H9 (cell line): ENCODE data around the gene KLC1. TPM values are rescaled to one million over a fixed set of nuclear protein-coding genes. Genes with fewer than 3 reads are reported as not detected.

ENCODE experiments used
- DNase-seq: peaks from one replicate; pipeline ENCODE4 v3.0.0-alpha.2; 2017
- H2AFZ ChIP-seq: one replicate; pipeline ENCODE4 v1.6.1; 2013; ENCODE audit warnings: mild to moderate bottlenecking, low read length, control low read depth, moderate library complexity
- H2AK5ac ChIP-seq: 2 replicates; pipeline ENCODE4 v1.6.1; 2013; ENCODE audit warnings: low read length, control low read depth, mixed read lengths; ENCODE audit not compliant: insufficient read length
- H2BK120ac ChIP-seq: one replicate; pipeline ENCODE4 v1.6.1; 2013; ENCODE audit warnings: low read depth, mild to moderate bottlenecking, low read length, control low read depth, inconsistent platforms; ENCODE audit not compliant: poor library complexity, severe bottlenecking
- H2BK12ac ChIP-seq: 2 replicates; pipeline ENCODE4 v1.6.1; 2013; ENCODE audit warnings: low read length, control low read depth, mixed read lengths, low read depth; ENCODE audit not compliant: insufficient read length
- H2BK15ac ChIP-seq: 2 replicates; pipeline ENCODE4 v1.6.1; 2013; ENCODE audit warnings: low read depth, low read length, control low read depth
- H2BK20ac ChIP-seq: one replicate; pipeline ENCODE4 v1.6.1; 2013; ENCODE audit warnings: low read depth, mild to moderate bottlenecking, low read length, control low read depth, inconsistent platforms; ENCODE audit not compliant: poor library complexity, severe bottlenecking
- H2BK5ac ChIP-seq: 2 replicates; pipeline ENCODE4 v1.6.1; 2013; ENCODE audit warnings: low read length, control low read depth, mixed read lengths; ENCODE audit not compliant: insufficient read length
- H3K14ac ChIP-seq: 2 replicates; pipeline ENCODE4 v1.6.1; 2013; ENCODE audit warnings: low read length, control low read depth; ENCODE audit not compliant: insufficient read depth
- H3K18ac ChIP-seq: 2 replicates; pipeline ENCODE4 v1.6.1; 2013; ENCODE audit warnings: low read depth, mild to moderate bottlenecking, mixed read lengths, low read length, control low read depth; ENCODE audit not compliant: insufficient read length
- H3K23ac ChIP-seq: 2 replicates; pipeline ENCODE4 v1.6.1; 2013; ENCODE audit warnings: low read length, control low read depth, mixed read lengths, low read depth; ENCODE audit not compliant: insufficient read length
- H3K23me2 ChIP-seq: 2 replicates; pipeline ENCODE4 v1.6.1; 2013; ENCODE audit warnings: low read depth, mild to moderate bottlenecking, mixed read lengths, low read length, control low read depth; ENCODE audit not compliant: insufficient read length, poor library complexity, severe bottlenecking
- H3K27ac ChIP-seq: 2 replicates; pipeline ENCODE4 v1.5.1; 2013; ENCODE audit warnings: low read length, control low read depth, mixed read lengths, low read depth; ENCODE audit not compliant: insufficient read length
- H3K27me3 ChIP-seq: 2 replicates; pipeline ENCODE4 v1.6.1; 2013; ENCODE audit warnings: low read length, control low read depth, inconsistent platforms; ENCODE audit not compliant: insufficient read depth
- H3K4ac ChIP-seq: 2 replicates; pipeline ENCODE4 v1.6.1; 2013; ENCODE audit warnings: low read depth, mild to moderate bottlenecking, control low read depth, inconsistent platforms, low read length, moderate library complexity
- H3K4me1 ChIP-seq: 2 replicates; pipeline ENCODE4 v1.6.1; 2013; ENCODE audit warnings: low read length, control low read depth, inconsistent platforms; ENCODE audit not compliant: insufficient read depth
- H3K4me2 ChIP-seq: 2 replicates; pipeline ENCODE4 v1.6.1; 2013; ENCODE audit warnings: low read length, control low read depth, mixed read lengths; ENCODE audit not compliant: insufficient read length, insufficient read depth
- H3K56ac ChIP-seq: 2 replicates; pipeline ENCODE4 v1.6.1; 2013; ENCODE audit warnings: low read depth, mild to moderate bottlenecking, mixed read lengths, low read length, control low read depth; ENCODE audit not compliant: insufficient read length
- H3K79me1 ChIP-seq: 2 replicates; pipeline ENCODE4 v1.6.1; 2013; ENCODE audit warnings: low read depth, mild to moderate bottlenecking, moderate library complexity, low read length, control low read depth, inconsistent platforms; ENCODE audit not compliant: insufficient read depth, poor library complexity, severe bottlenecking
- H3K79me2 ChIP-seq: 2 replicates; pipeline ENCODE4 v1.6.1; 2013; ENCODE audit warnings: low read length, control low read depth, inconsistent platforms; ENCODE audit not compliant: insufficient read depth
- H3K9ac ChIP-seq: 2 replicates; pipeline ENCODE4 v1.6.1; 2013; ENCODE audit warnings: low read length, control low read depth, mixed read lengths; ENCODE audit not compliant: insufficient read length; ENCODE audit errors: extremely low read depth
- H3K9me3 ChIP-seq: one replicate; pipeline ENCODE4 v1.6.1; 2013; ENCODE audit warnings: low read depth, low read length, inconsistent platforms; ENCODE audit not compliant: control insufficient read depth
- H3T11ph ChIP-seq: one replicate; pipeline ENCODE4 v1.6.1; 2013; ENCODE audit warnings: mild to moderate bottlenecking, low read length, control low read depth, inconsistent platforms
- H4K20me1 ChIP-seq: one replicate; pipeline ENCODE4 v1.6.1; 2013; ENCODE audit not compliant: control insufficient read depth, insufficient read length, insufficient read depth
- H4K5ac ChIP-seq: 2 replicates; pipeline ENCODE4 v1.6.1; 2013; ENCODE audit warnings: low read depth, mild to moderate bottlenecking, mixed read lengths, low read length, control low read depth; ENCODE audit not compliant: insufficient read length
- H4K8ac ChIP-seq: replicated peaks from 2 replicates; pipeline ENCODE4 v1.6.1; 2013; ENCODE audit warnings: low read length, control low read depth, mixed read lengths, low read depth; ENCODE audit not compliant: insufficient read length
- H4K91ac ChIP-seq: 2 replicates; pipeline ENCODE4 v1.6.1; 2013; ENCODE audit warnings: low read depth, mild to moderate bottlenecking, moderate library complexity, mixed read lengths, low read length, control low read depth; ENCODE audit not compliant: insufficient read length
- H3K27ac Mint-ChIP-seq, 3 experiments: 2 replicates in 2 of 3; 3 replicates in 1 of 3; pipeline ENCODE4 v1.8.0; 2020 to 2021; ENCODE audit warnings: mixed read lengths in 3 of 3, mild to moderate bottlenecking in 1 of 3, moderate library complexity in 1 of 3
- H3K27me3 Mint-ChIP-seq: 2 replicates; pipeline ENCODE4 v1.8.0; 2021; ENCODE audit warnings: low read depth, mild to moderate bottlenecking, moderate library complexity, mixed read lengths
- H3K36me3 Mint-ChIP-seq, 3 experiments: 2 replicates in 2 of 3; 3 replicates in 1 of 3; pipeline ENCODE4 v1.8.0; 2020 to 2021; ENCODE audit warnings: low read depth in 3 of 3, mixed read lengths in 3 of 3; ENCODE audit not compliant: insufficient read depth in 1 of 3
- H3K4me1 Mint-ChIP-seq, 2 experiments: 2 replicates each; pipeline ENCODE4 v1.8.0; 2020; ENCODE audit warnings: mixed read lengths in 2 of 2
- H3K4me3 Mint-ChIP-seq, 2 experiments: 2 replicates in 1 of 2; 3 replicates in 1 of 2; pipeline ENCODE4 v1.8.0; 2020 to 2021; ENCODE audit warnings: mild to moderate bottlenecking in 2 of 2, mixed read lengths in 2 of 2, moderate library complexity in 1 of 2
- H3K9me3 Mint-ChIP-seq, 2 experiments: 2 replicates in 1 of 2; 3 replicates in 1 of 2; pipeline ENCODE4 v1.8.0; 2020; ENCODE audit warnings: mild to moderate bottlenecking in 2 of 2, mixed read lengths in 2 of 2, moderate library complexity in 1 of 2
- WGBS: extraction: QIAGEN DNeasy Blood & Tissue Kit; methylation state at CpG from one replicate; pipeline ENCODE4 v1.1.7; 2013; ENCODE audit warnings: missing lambda C conversion rate, low lambda C conversion rate, mixed read lengths; ENCODE audit not compliant: insufficient read length; ENCODE audit errors: extremely low coverage; 5-methylcytosine and 5-hydroxymethylcytosine counted together
- total RNA-seq: library from RNA; stranded (reverse); gene quantifications from 2 replicates; pipeline ENCODE4 v1.2.1, GENCODE V29; 2021
- TF ChIP-seq, protein P1 (sequence below): fragments of 200-600 bp; sonication (generic); conservative IDR thresholded peaks from 3 replicates; pipeline ENCODE4 v1.8.0; 2021; ENCODE audit warnings: antibody characterized with exemption, mild to moderate bottlenecking

KLC1 gene
- total RNA-seq, 1 experiment from 2014 or later = 143 TPM

DNA sequence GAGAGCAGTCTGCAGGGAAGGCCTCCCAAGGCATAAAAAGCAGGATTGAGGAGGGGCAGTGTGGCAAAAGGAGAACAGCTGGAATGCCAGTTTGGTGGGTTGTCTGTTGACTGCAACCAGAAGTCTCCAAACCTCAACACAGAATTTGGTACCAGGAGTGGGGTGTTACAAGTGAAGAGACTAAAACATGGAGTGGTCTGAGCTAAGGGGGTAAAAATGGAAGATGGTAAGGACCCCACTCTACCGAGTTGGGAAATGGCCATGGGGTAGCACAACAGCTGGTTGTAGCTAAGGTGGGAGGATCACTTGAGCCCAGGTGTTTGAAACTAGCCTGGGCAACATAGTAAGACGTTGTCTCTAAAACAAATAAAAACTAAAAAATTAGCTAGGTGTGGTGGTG, 17.8 kb upstream of the KLC1 start:
- no peak overlapping the region for H4K8ac ChIP-seq
- no peak overlapping the region for H2BK20ac ChIP-seq
- peaks cover 8% of the 10 kb centered on the region for H3K9me3 ChIP-seq
- H3K56ac ChIP-seq = no peak overlapping the region
- peaks cover 19 to 24% of the 10 kb centered on the region in 2 experiments for H3K9me3 Mint-ChIP-seq
- H3K27ac ChIP-seq = no peak overlapping the region
- no peak overlapping the region for H2BK12ac ChIP-seq
- H4K20me1 ChIP-seq = no peaks in the 10 kb centered on the region
- H2BK120ac ChIP-seq = no peak overlapping the region
- no peak overlapping the region for H3K14ac ChIP-seq
- peaks cover 9 to 11% (median 11%) of the 10 kb centered on the region in 3 experiments for H3K36me3 Mint-ChIP-seq
- no peak overlapping the region for H4K5ac ChIP-seq
- H3K4me1 ChIP-seq = no peaks in the 10 kb centered on the region
- H2AFZ ChIP-seq = no peak overlapping the region
- H3K79me1 ChIP-seq = no peaks in the 10 kb centered on the region
- H3K4ac ChIP-seq = no peak overlapping the region
- TF ChIP-seq, protein P1, sequence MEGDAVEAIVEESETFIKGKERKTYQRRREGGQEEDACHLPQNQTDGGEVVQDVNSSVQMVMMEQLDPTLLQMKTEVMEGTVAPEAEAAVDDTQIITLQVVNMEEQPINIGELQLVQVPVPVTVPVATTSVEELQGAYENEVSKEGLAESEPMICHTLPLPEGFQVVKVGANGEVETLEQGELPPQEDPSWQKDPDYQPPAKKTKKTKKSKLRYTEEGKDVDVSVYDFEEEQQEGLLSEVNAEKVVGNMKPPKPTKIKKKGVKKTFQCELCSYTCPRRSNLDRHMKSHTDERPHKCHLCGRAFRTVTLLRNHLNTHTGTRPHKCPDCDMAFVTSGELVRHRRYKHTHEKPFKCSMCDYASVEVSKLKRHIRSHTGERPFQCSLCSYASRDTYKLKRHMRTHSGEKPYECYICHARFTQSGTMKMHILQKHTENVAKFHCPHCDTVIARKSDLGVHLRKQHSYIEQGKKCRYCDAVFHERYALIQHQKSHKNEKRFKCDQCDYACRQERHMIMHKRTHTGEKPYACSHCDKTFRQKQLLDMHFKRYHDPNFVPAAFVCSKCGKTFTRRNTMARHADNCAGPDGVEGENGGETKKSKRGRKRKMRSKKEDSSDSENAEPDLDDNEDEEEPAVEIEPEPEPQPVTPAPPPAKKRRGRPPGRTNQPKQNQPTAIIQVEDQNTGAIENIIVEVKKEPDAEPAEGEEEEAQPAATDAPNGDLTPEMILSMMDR = no peak
- no peak for DNase-seq
- peaks cover 36% of the 10 kb centered on the region for H3K27me3 Mint-ChIP-seq
- H3K4me2 ChIP-seq = no peak overlapping the region
- H3K4me1 Mint-ChIP-seq = peaks cover 17% of the 10 kb centered on the region in 2 experiments
- H3T11ph ChIP-seq = no peak overlapping the region
- no peak overlapping the region for H2AK5ac ChIP-seq
- no peak overlapping the region for H2BK15ac ChIP-seq
- no peak overlapping the region for H2BK5ac ChIP-seq
- H4K91ac ChIP-seq = no peak overlapping the region
- H3K23ac ChIP-seq = no peak overlapping the region
- H3K27ac Mint-ChIP-seq = no peak overlapping the region
- peaks cover 1% of the 10 kb centered on the region for H3K23me2 ChIP-seq
- WGBS = no CpG with 5 or more reads among the region's 2 CpGs
- H3K4me3 Mint-ChIP-seq = no peak overlapping the region
- H3K18ac ChIP-seq = no peak overlapping the region
- no peak overlapping the region for H3K9ac ChIP-seq
- no peaks in the 10 kb centered on the region for H3K79me2 ChIP-seq
- H3K27me3 ChIP-seq = no peaks in the 10 kb centered on the region
